ENCODE data around the gene NAALADL1.

- TF ChIP-seq CTCF (IDR thresholded peaks at IDR 0.05) (no peak), POLR2AphosphoS5 (IDR thresholded peaks at IDR 0.05; ENCODE audit: low read depth, low read length) (no peak), REST (IDR thresholded peaks at IDR 0.05; ENCODE audit: insufficient read depth in 1 of 2, low read depth in 2 of 2, low read length in 1 of 2) (no peak), SIN3A (IDR thresholded peaks at IDR 0.05; ENCODE audit: borderline replicate concordance, insufficient read depth, low read depth, low read length) (no peak), TCF7L2 (IDR thresholded peaks at IDR 0.05; ENCODE audit: low read depth, low read length) (no peak)
These were observed 12.6 kb downstream of the NAALADL1 start for GRCh38 chr11:65045728-65046127.
